Stomach (tissue), 9 donors: ENCODE data around the gene KRTAP3-3. TPM values are rescaled to one million over a fixed set of nuclear protein-coding genes. Genes with fewer than 3 reads are reported as not detected.
A peak's percentile ranks its signal among the peaks of the same experiment; 100 is the strongest.

Experiments
- DNase-seq, 2 donors: peaks; one replicate each; pipeline versions ENCODE4 v3.0.0 to v3.0.0-alpha.2; 2013 to 2019
- H3K27ac ChIP-seq, 5 donors: fragments of 200-600 bp in 4 of 5; sonication (generic) in 4 of 5; one replicate each; pipeline ENCODE4 v1.5.1; 2013 to 2019; ENCODE audit warnings: mild to moderate bottlenecking in 1 of 5, moderate library complexity in 1 of 5
- H3K27me3 ChIP-seq, 3 donors: fragments of 200-600 bp; sonication (generic); one replicate each; pipeline ENCODE4 v1.5.1; 2017 to 2019; ENCODE audit warnings: mixed run types in 1 of 3
- H3K36me3 ChIP-seq, 4 donors: fragments of 200-600 bp; sonication (generic); 1 replicate in 3 of 4; 2 replicates in 1 of 4; pipeline ENCODE4 v1.5.1; 2016 to 2019
- H3K4me1 ChIP-seq, 4 donors: fragments of 200-600 bp; sonication (generic); one replicate each; pipeline ENCODE4 v1.5.1; 2016 to 2019
- H3K4me3 ChIP-seq, 4 donors: fragments of 200-600 bp; sonication (generic) in 3 of 4; one replicate each; pipeline ENCODE4 v1.5.1; 2016 to 2019; ENCODE audit warnings: mild to moderate bottlenecking in 1 of 4
- H3K9me3 ChIP-seq, 4 donors: fragments of 200-600 bp; sonication (generic); one replicate each; pipeline ENCODE4 v1.5.1; 2016 to 2019
- CTCF ChIP-seq, 7 experiments: fragments of 450-650 bp in 4 of 7; fragments of 200-600 bp in 3 of 7; sonication (generic) in 3 of 7; IDR thresholded peaks; one replicate each; pipeline ENCODE4 v1.5.1; 2016 to 2019; ENCODE audit warnings: antibody characterized with exemption in 7 of 7, control low read depth in 2 of 7, mild to moderate bottlenecking in 1 of 7
- EP300 ChIP-seq: sonication (generic); formaldehyde crosslinking; IDR thresholded peaks from one replicate; pipeline ENCODE4 v1.6.1; 2017; ENCODE audit warnings: antibody characterized with exemption
- POLR2A ChIP-seq, 4 donors: fragments of 450-650 bp; IDR thresholded peaks; one replicate each; pipeline ENCODE4 v1.6.1; 2016; ENCODE audit warnings: antibody characterized with exemption in 4 of 4, control low read depth in 2 of 4, mild to moderate bottlenecking in 1 of 4, moderate library complexity in 1 of 4
- POLR2AphosphoS5 ChIP-seq, 3 donors: sonication (generic); formaldehyde crosslinking; IDR thresholded peaks; one replicate each; pipeline ENCODE4 v1.6.1; 2016; ENCODE audit warnings: antibody characterized with exemption in 3 of 3
- WGBS, 5 donors: extraction: QIAGEN DNeasy Blood & Tissue Kit in 3 of 5; methylation state at CpG; one replicate each; pipeline versions ENCODE4 v1.1.5 to v1.1.7; 2013 to 2018; 5-methylcytosine and 5-hydroxymethylcytosine counted together
- intact Hi-C: fragments of 100-400 bp; cut with DNase I; formaldehyde crosslinking; loops from one replicate; pipeline ENCODE4 v1.15.1; 2023; ENCODE audit warnings: low total_unique reads
- polyA plus RNA-seq, 3 donors: library from polyadenylated mRNA; stranded (reverse); fragments of 200-250 nt; gene quantifications; one replicate each; pipeline ENCODE4 v1.2.3, GENCODE V29; 2013
- total RNA-seq, 5 donors: library from RNA; depleted of rRNA; stranded (reverse); fragments of >200 nt; gene quantifications; one replicate each; pipeline versions ENCODE4 v1.1.0 to v1.2.3, GENCODE V29; 2014 to 2016
- donor health status: healthy with polysubstance abuse.
- donor health status: Bipolar disorder and iron deficiency.
- donor health status: healthy.

The KRTAP3-3 gene
- total and polyA plus RNA-seq, 8 donors: not detected

GRCh38 chr17:40996829-40997228 lies 2.9 kb upstream of the KRTAP3-3 start:
- TF ChIP-seq CTCF (IDR thresholded peaks at IDR 0.05) (no peak), POLR2A (IDR thresholded peaks at IDR 0.05) (no peak), EP300 (no peak), POLR2AphosphoS5 (IDR thresholded peaks at IDR 0.05) (no peak)
- H3K36me3 ChIP-seq: no peaks in the 10 kb centered on the region
- intact Hi-C loops: no loop called here
- H3K4me1 ChIP-seq: no peaks in the 10 kb centered on the region
- H3K27me3 ChIP-seq: peaks cover 0 to 39% (median 0%) of the 10 kb centered on the region in 3 donors
- no peak overlapping the region for H3K27ac ChIP-seq
- DNase-seq: no peak
- H3K4me3 ChIP-seq: no peak overlapping the region
- H3K9me3 ChIP-seq: no peaks in the 10 kb centered on the region
- WGBS, 5 donors: 69 to 88% (median 77%) methylated on average over 4 of the region's 4 CpGs

DNA sequence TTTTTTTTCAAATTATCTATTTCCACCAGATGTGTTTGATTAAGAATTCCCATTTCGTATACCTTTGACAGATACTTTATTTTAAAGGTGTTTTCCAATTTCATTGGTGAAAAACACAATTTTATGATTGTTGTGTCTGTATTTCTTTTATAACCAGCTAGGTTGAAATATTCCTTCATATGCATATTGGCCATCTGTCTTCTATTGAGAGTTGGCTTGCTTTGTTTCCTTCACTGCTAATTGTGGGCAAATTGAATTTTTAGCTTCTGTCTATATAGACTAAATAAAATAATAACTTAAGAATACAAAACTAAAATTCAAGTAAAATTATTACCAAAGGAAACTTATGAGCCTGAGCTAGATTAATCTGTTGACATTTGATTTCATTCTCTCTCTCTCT lies 1.2 kb upstream of the KRTAP3-3 start:
- intact Hi-C loops: no loop called here
- H3K36me3 ChIP-seq: no peaks in the 10 kb centered on the region
- TF ChIP-seq EP300: no peak
- no peaks in the 10 kb centered on the region for H3K9me3 ChIP-seq
- peaks cover 0 to 43% (median 0%) of the 10 kb centered on the region in 3 donors for H3K27me3 ChIP-seq
- no peak for DNase-seq
- no peak overlapping the region for H3K27ac ChIP-seq
- H3K4me3 ChIP-seq: no peak overlapping the region
- WGBS, 5 donors: 26 to 67% (median 41%) methylated on average over 1 of the region's 1 CpG
- H3K4me1 ChIP-seq: no peaks in the 10 kb centered on the region

DNA sequence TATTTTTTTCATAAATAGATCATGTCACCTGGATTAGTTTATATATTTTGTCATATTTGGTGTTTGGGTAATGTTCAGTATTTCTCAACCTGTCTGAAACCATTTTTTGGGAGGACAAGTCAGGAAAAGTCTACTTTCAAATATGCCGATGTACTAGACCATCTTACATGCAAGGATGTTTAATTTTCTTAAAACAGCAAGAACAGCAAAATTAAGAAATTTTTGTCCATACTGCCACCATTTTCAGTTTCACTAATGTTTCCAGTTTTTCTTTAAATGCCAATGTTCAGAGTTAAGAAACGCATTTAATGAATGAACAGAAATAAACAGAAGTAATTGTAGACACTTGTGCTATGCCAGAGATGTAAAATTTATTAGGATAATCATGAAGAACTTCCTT lies 880 bp downstream of the KRTAP3-3 start:
- intact Hi-C loops: no loop called here
- Histone ChIP-seq H3K4me3 (no peak overlapping the region), H3K27ac (no peak overlapping the region), H3K27me3 (peaks cover 0 to 32% (median 0%) of the 10 kb centered on the region in 3 donors), H3K4me1 (no peaks in the 10 kb centered on the region), H3K36me3 (no peaks in the 10 kb centered on the region), H3K9me3 (no peaks in the 10 kb centered on the region)
- TF ChIP-seq POLR2A (IDR thresholded peaks at IDR 0.05) (no peak), EP300 (no peak), CTCF (IDR thresholded peaks at IDR 0.05) (no peak), POLR2AphosphoS5 (IDR thresholded peaks at IDR 0.05) (no peak)
- WGBS, 5 donors: 89 to 97% (median 94%) methylated on average over 2 of the region's 2 CpGs
- no peak for DNase-seq

DNA sequence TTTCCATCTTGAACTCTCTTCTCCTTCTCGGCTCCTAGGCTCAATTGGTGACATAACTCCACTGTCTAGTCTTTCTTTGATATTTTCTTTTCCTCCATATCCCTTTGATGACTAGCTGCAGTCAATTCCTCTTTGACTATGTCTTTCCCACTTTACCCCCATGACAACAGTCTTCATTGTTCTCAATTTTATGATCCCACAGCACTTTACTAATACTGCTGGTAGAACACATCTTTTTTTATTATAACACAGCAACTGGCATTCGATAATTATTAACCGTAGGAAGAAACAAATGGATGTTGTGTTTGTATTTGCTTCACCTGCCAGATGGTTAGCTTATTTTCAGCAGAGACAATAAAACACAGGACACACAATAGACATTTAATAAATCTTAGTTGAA lies 1.3 kb downstream of the KRTAP3-3 start:
- Histone ChIP-seq H3K36me3 (no peaks in the 10 kb centered on the region), H3K9me3 (no peaks in the 10 kb centered on the region), H3K4me3 (no peak overlapping the region), H3K27me3 (peaks cover 0 to 31% (median 0%) of the 10 kb centered on the region in 3 donors), H3K4me1 (no peaks in the 10 kb centered on the region), H3K27ac (no peak overlapping the region)
- TF ChIP-seq POLR2AphosphoS5 (IDR thresholded peaks at IDR 0.05): no peak
- TF ChIP-seq POLR2A (IDR thresholded peaks at IDR 0.05): no peak
- TF ChIP-seq CTCF (IDR thresholded peaks at IDR 0.05): no peak
- TF ChIP-seq EP300: no peak
- no peak for DNase-seq
- 79 to 91% (median 87%) methylated on average over 3 of the region's 3 CpGs for WGBS, 5 donors
- intact Hi-C loops: no loop called here

DNA sequence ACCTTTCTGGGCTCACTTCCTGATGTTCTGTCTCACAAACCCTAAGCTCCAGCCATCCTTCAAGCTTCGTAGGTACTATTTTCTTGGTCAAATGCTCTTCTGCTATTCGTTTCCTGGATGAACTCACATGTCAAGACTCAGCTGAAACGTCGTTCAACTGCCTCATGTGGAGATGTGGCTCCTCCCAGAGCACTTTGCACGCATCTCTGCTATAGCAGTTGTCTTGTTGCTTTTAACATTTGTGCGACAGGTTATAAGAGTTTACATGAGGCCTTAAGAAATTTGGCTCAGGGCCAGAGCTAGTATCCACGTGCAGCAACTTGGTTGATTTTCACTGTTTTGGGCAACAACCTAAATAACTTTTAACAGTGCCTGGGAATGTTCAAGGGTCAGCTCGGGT lies 7.0 kb downstream of the KRTAP3-3 start:
- WGBS, 5 donors: 49 to 62% (median 51%) methylated on average over 8 of the region's 8 CpGs
- Histone ChIP-seq H3K4me3 (no peak overlapping the region), H3K4me1 (no peaks in the 10 kb centered on the region), H3K9me3 (no peaks in the 10 kb centered on the region), H3K27me3 (peaks cover 0 to 29% (median 0%) of the 10 kb centered on the region in 3 donors), H3K27ac (no peak overlapping the region), H3K36me3 (no peaks in the 10 kb centered on the region)
- intact Hi-C loops: no loop called here
- DNase-seq: peak in 1 of 2 donors; percentile 6
- TF ChIP-seq POLR2A (IDR thresholded peaks at IDR 0.05): no peak
- no peak for TF ChIP-seq CTCF (IDR thresholded peaks at IDR 0.05)
- no peak for TF ChIP-seq POLR2AphosphoS5 (IDR thresholded peaks at IDR 0.05)
- TF ChIP-seq EP300: no peak
